GM12892 (cell line): ENCODE data around the gene NTHL1.

Experiments used
- POLR2A ChIP-seq: IDR thresholded peaks from 2 replicates; pipeline ENCODE4 v1.6.1; 2011; ENCODE audit warnings: low read depth, low read length, control low read depth
- POLR2AphosphoS5 ChIP-seq: IDR thresholded peaks from 2 replicates; pipeline ENCODE4 v1.6.1; 2011; ENCODE audit warnings: low read depth, low read length, control low read depth

GRCh38 chr16:2035431-2036199, 12.0 kb downstream of the NTHL1 start:
- TF ChIP-seq POLR2AphosphoS5 (no peak), POLR2A (no peak)
